Right lung (tissue), 5 donors: Measurements from ENCODE around the gene CYP2R1. TPM values are rescaled to one million over a fixed set of nuclear protein-coding genes. Genes with fewer than 3 reads are reported as not detected.

Experiments used
- DNase-seq, 2 donors: peaks; one replicate each; pipeline ENCODE4 v3.0.0-alpha.2; 2013
- polyA plus RNA-seq, 5 donors: library from polyadenylated mRNA; unstranded; fragments of 120-200 nt; gene quantifications; one replicate each; pipeline versions ENCODE4 v1.2.1 to v1.2.3, GENCODE V29; 2013; ENCODE audit warnings: inconsistent platforms in 1 of 5, low replicate concordance in 1 of 5; ENCODE audit not compliant: insufficient read length in 5 of 5, insufficient read depth in 1 of 5

CYP2R1 gene
- polyA plus RNA-seq, 5 donors, result 26.0 to 32.5 (median 29.8) TPM

DNA sequence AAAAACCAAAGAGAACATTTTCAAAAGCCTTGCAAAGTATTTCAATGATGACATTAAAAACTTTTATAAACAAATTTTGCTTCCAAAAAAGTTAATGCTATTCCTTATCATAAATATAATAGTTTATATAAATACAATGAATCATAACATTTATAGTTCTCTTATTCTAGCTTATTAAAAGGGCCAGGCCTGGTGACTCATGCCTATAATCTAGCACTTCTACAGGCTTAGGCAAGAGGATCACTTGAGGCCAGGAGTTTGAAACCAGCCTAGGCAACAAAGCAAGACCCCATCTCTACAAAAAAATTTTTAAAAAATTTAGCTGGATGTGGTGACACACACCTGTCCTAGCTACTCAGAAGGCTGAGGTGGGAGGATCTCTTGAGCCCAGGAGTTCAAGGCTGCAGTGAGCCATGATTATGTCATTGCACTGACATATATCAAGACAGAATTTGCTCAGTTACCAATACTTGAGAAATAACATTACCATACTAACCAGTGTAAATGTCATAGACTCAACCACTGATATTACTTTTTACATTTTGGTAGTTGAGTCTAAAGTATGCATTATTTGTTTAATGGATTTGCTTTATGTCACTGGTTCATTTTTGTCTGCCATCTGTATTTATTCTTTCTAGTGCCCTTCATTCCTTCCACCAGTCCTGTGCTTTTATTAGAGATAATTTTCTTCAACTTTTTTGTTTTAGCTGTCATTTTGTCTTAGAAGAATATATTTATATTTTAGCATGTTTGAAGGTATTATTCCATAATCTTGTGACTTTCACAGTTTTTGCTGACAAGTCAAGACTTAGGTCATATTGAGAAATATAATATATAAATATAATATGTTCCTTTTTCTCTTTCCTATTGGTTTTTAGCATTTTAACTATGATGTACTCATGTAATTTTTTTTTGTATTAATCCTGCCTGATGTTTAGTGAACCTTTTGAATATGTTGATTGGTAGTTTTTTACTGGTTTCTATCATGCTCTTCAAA, 56.2 kb downstream of the CYP2R1 start:
- DNase-seq, result no peak

Other genes with a start within 250 kb of the CYP2R1 start
- gene PDE3B, start 248.4 kb downstream of the CYP2R1 start, polyA plus RNA-seq, result 10 to 100 TPM; 20.5 to 34.9 (median 34.2) TPM
- gene CALCA, start 80.1 kb upstream of the CYP2R1 start, polyA plus RNA-seq, result 1 to 10 TPM; 1.5 to 3.9 (median 2.5) TPM
- under 1 TPM; 0.08 to 0.23 (median 0.17) TPM for gene CALCB, start 181.4 kb upstream of the CYP2R1 start, polyA plus RNA-seq
- under 1 TPM; 0.21 to 0.72 (median 0.55) TPM for gene INSC, start 222.7 kb upstream of the CYP2R1 start, polyA plus RNA-seq